Naive B cell (primary cell): ENCODE results near the gene FCN2. TPM values are rescaled to one million over a fixed set of nuclear protein-coding genes. Genes with fewer than 3 reads are reported as not detected.

ENCODE experiments used
- ATAC-seq, 2 donors: fragments of 150-1000 bp; cut with Tn5 transposase; 2 replicates each; pipeline ENCODE4 v1.10.0; 2021; ENCODE audit warnings: low read depth in 2 of 2, mild to moderate bottlenecking in 2 of 2, moderate library complexity in 2 of 2
- DNase-seq: peaks from one replicate; pipeline ENCODE4 v3.0.0; 2022
- H3K27ac Mint-ChIP-seq, 6 donors: one replicate each; pipeline ENCODE4 v1.8.0; 2020 to 2022; ENCODE audit warnings: mild to moderate bottlenecking in 6 of 6, mixed read lengths in 6 of 6, moderate library complexity in 5 of 6, inconsistent platforms in 2 of 6
- H3K27me3 Mint-ChIP-seq, 3 donors: one replicate each; pipeline ENCODE4 v1.8.0; 2021 to 2022; ENCODE audit warnings: mixed read lengths in 3 of 3, mild to moderate bottlenecking in 1 of 3
- H3K36me3 Mint-ChIP-seq, 2 donors: one replicate each; pipeline ENCODE4 v1.8.0; 2020 to 2022; ENCODE audit warnings: mixed read lengths in 2 of 2, inconsistent platforms in 1 of 2, mild to moderate bottlenecking in 1 of 2
- H3K4me1 Mint-ChIP-seq, 3 donors: one replicate each; pipeline ENCODE4 v1.8.0; 2020 to 2022; ENCODE audit warnings: mixed read lengths in 3 of 3, inconsistent platforms in 1 of 3, mild to moderate bottlenecking in 1 of 3, moderate library complexity in 1 of 3
- H3K4me3 Mint-ChIP-seq, 8 donors: one replicate each; pipeline ENCODE4 v1.8.0; 2020 to 2022; ENCODE audit warnings: mild to moderate bottlenecking in 8 of 8, mixed read lengths in 8 of 8, moderate library complexity in 8 of 8, inconsistent platforms in 2 of 8
- H3K9me3 Mint-ChIP-seq, 7 donors: one replicate each; pipeline ENCODE4 v1.8.0; 2020 to 2022; ENCODE audit warnings: mixed read lengths in 7 of 7, mild to moderate bottlenecking in 5 of 7, inconsistent platforms in 2 of 7, moderate library complexity in 1 of 7
- polyA plus RNA-seq, 6 donors: library from polyadenylated mRNA; unstranded; fragments of 300-500 nt; fragmentation: Illumina TruSeq; gene quantifications; one replicate each; pipeline ENCODE4 v1.2.3, GENCODE V29; 2021; ENCODE audit warnings: low read depth in 6 of 6

FCN2 gene
- polyA plus RNA-seq, 6 donors from 2014 or later: not detected

GRCh38 chr9:134935056-134935640, 54.5 kb downstream of the FCN2 start:
- no peak for DNase-seq
- Mint-ChIP-seq H3K4me3 (peak overlapping the region in 7 of 8 donors; percentile 21 to 82 (median 64)), H3K9me3 (peaks cover 0 to 2% (median 0%) of the 10 kb centered on the region in 7 donors), H3K27ac (peak overlapping the region in 1 of 6 donors; percentile 69), H3K4me1 (peaks cover 60 to 81% (median 72%) of the 10 kb centered on the region in 3 donors), H3K27me3 (peaks cover 13 to 22% (median 13%) of the 10 kb centered on the region in 3 donors), H3K36me3 (no peaks in the 10 kb centered on the region)
- ATAC-seq: no peak

GRCh38 chr9:134935701-134936345, 55.2 kb downstream of the FCN2 start:
- no peaks in the 10 kb centered on the region for H3K36me3 Mint-ChIP-seq
- peaks cover 0 to 2% (median 0%) of the 10 kb centered on the region in 7 donors for H3K9me3 Mint-ChIP-seq
- H3K27ac Mint-ChIP-seq: peak overlapping the region in 3 of 6 donors; percentile 69 to 75 (median 69)
- H3K4me1 Mint-ChIP-seq: peaks cover 55 to 76% (median 67%) of the 10 kb centered on the region in 3 donors
- peaks cover 9 to 22% (median 13%) of the 10 kb centered on the region in 3 donors for H3K27me3 Mint-ChIP-seq
- peak overlapping the region in 7 of 8 donors; percentile 9 to 81 (median 52) for H3K4me3 Mint-ChIP-seq
- DNase-seq (no peak), ATAC-seq (no peak)

DNA sequence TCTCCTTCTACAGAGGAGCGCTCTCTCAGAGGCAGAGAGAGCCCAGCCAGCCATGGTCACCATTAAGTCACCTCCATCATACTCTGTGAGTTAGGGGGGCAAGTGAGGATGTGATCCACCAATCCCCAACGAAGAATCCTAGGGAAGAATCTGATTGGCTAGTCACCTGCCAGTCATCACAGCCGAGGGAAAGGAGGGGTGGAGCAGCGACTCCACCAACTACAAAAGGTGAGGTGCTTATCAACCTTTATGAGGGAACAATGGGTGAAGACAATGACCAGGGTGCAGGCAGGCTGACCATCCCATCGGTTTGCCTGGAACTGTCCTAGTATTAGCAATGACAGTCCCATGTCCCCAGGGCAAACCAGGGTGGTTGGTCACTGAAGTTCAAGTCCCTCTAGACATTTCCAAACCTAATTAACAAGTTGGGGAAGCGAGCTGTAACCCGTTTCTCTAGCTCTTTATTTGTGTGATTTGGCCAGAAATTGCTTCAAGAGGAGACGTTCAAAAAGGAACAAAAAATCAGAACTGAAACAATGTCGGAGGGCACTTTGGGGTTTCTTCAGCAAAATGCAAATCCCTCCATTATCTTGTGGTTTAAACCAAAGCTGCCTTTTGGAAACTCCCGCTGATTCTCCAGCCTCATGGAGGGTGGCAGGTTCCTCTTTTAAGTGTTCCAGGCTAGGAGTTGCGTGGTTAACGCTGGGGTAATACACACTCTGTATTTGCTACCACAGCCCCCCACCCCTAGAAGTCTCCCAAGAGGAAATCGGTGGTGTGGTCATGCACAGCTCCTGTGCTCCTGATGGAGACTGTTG, 55.9 kb downstream of the FCN2 start:
- ATAC-seq: peak; percentile 89 to 91
- Mint-ChIP-seq H3K9me3 (no peaks in the 10 kb centered on the region), H3K27me3 (peaks cover 9 to 18% (median 13%) of the 10 kb centered on the region in 3 donors), H3K36me3 (no peaks in the 10 kb centered on the region), H3K27ac (peak overlapping the region in 5 of 6 donors; percentile 16 to 96 (median 75)), H3K4me3 (peak overlapping the region in 7 of 8 donors; percentile 15 to 81 (median 52)), H3K4me1 (peaks cover 51 to 70% (median 60%) of the 10 kb centered on the region in 3 donors)
- DNase-seq: peak; percentile 80

Other genes starting within 250 kb of the FCN2 start
- gene COL5A1, start 239.0 kb upstream of the FCN2 start, polyA plus RNA-seq: not detected
- 10 to 100 TPM in 2 of 6 donors, 1 to 10 TPM in 4; 2.6 to 33.1 (median 7.9) TPM for gene FCN1, start 37.1 kb downstream of the FCN2 start, polyA plus RNA-seq
- gene OLFM1, start 206.9 kb downstream of the FCN2 start, polyA plus RNA-seq: not detected